Measurements from ENCODE around the gene DCUN1D1. TPM values are rescaled to one million over a fixed set of nuclear protein-coding genes. Genes with fewer than 3 reads are reported as not detected.

DCUN1D1 gene
- total RNA-seq, 1 experiment from 2014 or later = 9.6 TPM

DNA sequence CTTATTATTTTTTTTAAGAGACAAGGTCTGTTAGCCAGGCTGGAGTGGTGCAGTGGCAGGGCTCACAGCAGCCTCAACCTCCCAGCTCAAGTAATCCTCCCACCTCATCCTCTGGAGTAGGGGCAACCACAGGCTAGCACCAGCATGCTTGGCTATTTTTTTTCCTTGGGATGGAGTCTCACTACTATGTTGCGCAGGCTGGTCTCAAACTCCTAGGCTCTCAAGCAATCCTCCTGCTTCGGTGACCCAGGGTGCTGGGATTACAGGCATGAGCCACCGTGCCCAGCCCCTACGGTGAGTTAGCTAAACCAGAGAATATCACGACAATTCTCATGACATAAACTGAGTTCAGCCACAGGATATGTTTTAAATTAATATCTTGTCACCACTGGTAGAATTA is 2.0 kb downstream of the DCUN1D1 start:
- DNase-seq (ENCODE audit: low spot score) = no peak
- in situ Hi-C loops (cut with HindIII; ENCODE audit: low sequenced_read_pairs) = no loop called here

DNA sequence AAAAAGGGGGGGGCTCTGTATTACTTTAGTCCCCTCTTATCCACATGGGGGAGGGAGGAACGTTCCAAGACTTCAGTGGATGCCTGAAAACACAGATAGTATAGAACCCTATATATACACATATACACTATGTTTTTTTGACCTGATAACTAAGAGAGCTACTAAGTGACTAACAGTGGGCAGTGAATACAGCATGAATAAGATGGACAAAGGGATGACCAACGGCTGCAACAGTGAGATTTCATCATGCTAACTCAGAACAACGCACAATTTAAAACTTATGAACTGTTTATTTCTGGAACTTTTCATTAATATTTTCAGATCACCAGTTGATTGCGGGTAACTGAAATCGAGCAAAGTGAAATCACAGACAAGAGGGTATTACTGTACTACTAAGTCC is 7.3 kb downstream of the DCUN1D1 start:
- in situ Hi-C loops (cut with HindIII; ENCODE audit: low sequenced_read_pairs) = no loop called here

DNA sequence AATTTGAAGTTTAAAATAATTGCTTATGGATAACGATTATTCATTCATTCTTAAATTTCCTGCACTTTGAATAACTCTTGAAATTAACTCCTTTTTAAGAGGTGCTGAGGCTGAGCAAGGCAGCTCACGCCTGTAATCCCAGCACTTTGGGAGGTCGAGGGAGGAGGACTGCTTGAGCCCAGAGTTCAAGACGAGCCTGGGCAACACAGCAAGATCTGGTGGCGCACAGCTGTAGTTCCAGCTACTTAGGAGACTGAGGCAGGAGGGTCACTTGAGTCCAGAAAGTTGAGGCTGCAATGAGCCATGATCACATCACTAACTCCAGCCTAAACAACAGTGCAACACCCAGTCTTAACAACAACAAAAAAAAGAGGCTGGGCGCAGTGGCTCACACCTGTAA is 8.0 kb downstream of the DCUN1D1 start:
- no peak for DNase-seq (ENCODE audit: low spot score)
- in situ Hi-C loops (cut with HindIII; ENCODE audit: low sequenced_read_pairs) = no loop called here

More for the DNA sequence above, 7.3 kb downstream of the DCUN1D1 start:
- DNase-seq (ENCODE audit: low spot score) = no peak

DNA sequence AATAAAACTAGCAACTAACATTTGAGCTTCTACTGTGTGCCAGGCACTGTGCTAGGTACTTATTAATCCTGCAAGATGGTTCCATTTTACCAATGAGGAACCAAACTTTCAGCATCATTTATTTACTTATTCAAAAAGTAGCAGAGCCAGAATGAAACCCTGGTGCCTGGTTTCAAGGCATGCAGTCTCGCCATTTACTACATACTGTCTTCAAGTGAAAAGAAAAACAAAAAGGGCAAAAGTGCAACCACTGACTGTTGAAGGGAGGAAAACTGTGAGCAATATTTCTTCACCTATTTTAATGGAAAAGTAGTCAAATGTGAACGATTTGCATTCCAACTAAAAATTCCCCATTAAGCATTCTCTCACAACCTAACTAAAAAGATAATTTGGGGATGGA is 8.7 kb downstream of the DCUN1D1 start:
- DNase-seq (ENCODE audit: low spot score) = no peak
- in situ Hi-C loops (cut with HindIII; ENCODE audit: low sequenced_read_pairs) = no loop called here

DNA sequence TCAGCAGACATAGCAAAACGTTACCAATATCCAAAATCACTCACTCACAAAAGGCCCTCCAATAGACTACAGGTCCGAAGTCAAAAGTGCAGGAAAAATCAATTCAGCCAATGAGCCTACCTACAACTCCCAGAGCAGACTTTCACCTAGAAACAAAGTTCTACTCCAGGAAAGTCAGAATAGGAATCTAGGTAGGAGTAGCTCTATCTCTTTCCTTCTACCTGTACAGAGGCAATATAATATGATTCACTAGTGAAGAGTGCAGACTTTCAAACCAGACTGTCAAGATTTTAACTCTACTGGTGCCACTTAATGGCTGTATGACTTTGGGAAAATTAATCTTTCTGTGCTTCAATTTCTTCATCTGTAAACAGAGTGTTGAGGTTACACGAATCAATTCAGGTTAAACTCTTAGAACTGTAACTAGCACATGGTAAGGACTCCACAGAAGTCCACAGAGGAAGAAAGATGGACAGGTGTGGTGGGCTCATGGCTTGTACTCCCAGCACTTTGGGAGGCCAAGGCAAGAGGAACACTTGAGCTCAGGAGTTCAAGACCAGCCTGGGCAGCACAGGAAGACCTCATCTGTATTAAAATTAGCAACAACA is 9.4 kb downstream of the DCUN1D1 start:
- no peak for DNase-seq (ENCODE audit: low spot score)
- in situ Hi-C loops (cut with HindIII; ENCODE audit: low sequenced_read_pairs) = no loop called here

DNA sequence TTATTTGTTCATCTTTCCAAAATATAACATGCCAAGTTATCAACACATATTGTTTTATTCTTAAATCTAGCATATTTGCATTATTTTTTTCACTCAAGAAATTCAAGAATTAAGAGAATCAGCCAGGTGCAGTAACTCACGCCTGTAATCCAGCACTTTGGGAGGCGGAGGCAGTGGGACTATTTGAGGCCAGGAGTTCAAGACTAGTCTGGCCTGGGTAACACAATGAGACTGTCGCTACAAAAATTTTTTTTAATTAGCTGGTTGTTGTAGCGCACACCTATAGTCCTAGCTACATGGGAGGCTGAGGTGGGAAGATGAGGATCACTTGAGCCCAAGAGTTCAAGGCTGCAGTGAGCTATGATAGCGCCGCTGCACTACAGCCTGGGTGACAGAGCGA is 10.5 kb downstream of the DCUN1D1 start:
- no peak for DNase-seq (ENCODE audit: low spot score)
- in situ Hi-C loops (cut with HindIII; ENCODE audit: low sequenced_read_pairs) = no loop called here

DNA sequence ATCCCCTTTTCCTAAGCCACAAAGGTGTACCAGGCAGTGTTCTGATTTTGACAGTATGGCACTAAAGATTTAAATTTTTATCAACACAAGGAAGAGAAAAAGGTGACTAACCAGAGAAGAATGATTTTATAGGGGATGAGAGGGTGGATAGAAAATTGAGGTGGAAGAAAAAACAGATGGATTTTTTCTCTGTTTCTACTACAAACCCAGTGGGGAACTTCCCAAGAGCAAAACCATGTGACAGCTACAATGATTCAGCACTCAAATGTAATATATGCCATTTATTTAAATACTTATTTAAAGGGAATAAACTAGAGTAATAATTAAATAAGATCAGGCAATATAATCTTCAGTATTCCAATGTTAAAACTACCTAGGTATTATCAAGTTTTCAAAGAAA is 11.1 kb downstream of the DCUN1D1 start:
- in situ Hi-C loops (cut with HindIII; ENCODE audit: low sequenced_read_pairs) = no loop called here
- DNase-seq (ENCODE audit: low spot score) = no peak

DNA sequence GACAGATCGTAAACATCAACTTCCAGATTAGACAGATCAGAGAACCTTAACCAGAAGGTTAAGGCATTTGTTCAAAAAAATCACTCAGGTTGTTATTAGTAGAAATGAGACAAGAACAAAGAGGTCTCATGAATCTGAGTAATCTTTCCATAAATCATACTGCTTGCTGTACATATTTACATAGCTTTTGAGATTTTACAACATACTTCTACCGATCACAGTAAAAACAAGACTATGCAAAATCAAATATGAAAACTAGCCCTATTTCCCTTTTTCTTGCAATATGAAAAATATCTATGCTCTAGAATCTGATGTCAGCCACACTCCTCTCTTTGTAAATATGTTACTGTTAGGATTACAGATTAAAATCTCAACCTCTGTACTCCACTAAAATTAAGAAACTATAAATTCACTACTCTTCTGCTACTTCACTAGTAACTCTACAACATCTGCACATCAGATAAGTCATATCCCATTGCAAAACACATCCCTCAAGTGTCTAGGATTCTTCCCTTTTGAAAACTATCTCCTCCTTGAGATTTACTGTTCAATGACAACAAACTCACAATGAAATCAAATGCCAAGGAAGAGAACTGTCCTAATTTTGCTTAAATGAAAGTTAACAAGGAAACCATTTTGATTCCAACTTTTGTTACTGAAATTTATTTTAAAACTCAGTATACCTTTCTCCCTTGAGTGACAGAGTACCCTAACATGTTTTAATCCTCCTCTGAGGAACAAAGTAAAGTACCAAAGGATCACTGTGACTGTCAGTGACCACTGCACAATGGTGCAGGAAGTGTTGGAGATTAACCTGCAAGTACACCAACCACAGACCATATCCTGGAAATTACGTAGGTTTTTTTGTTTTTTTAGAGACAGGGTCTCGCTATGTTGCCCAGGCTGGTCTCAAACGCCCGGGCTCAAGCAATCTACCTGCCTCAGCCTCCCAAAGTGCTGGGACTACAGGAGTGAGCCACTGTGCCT is 12.8 kb downstream of the DCUN1D1 start:
- in situ Hi-C loops (cut with HindIII; ENCODE audit: low sequenced_read_pairs) = no loop called here
- no peak for DNase-seq (ENCODE audit: low spot score)

DNA sequence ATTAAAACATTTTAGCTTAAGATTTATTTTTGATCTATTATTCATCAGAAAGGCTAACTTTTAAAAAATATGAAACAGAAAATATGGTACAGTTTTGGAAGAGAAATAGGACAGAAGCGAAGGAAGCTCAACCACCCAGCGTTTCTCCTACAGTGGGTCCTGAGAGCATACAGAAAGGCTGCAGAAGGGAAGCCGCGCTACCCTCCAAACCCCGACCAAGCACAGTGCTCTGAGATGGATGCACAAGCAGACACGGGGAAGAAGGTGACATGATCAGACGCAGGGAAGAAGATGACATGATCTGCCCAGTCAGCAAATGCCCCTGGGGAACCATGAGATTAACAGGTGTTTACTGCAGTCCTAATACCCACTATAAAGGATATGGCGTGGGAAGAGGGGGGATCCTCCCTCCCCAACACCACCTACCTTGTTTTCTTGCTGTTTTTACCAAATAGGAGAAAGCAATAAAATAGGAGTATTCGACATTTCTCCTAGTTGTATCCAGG is 14.4 kb downstream of the DCUN1D1 start:
- in situ Hi-C loops (cut with HindIII; ENCODE audit: low sequenced_read_pairs) = no loop called here

DNA sequence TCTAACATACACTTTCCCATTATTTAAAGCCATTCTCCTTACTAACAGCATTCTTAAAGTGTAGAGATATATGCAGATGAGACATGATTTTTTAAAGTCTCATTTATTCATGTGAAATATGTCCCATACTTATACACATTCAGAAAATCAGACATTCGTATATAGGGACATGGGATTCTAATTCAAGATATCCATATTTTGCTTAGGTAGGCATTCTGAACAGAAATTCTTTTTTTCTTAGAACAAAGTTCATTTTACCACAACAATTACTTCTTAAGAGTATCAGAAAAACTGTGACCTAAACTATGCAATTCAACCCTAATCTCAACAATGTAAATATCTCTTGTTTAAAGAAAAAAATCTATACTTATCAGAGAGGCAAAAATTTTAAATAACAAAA is 16.2 kb downstream of the DCUN1D1 start:
- no peak for DNase-seq (ENCODE audit: low spot score)
- in situ Hi-C loops (cut with HindIII; ENCODE audit: low sequenced_read_pairs) = no loop called here

More for the DNA sequence above, 14.4 kb downstream of the DCUN1D1 start:
- DNase-seq (ENCODE audit: low spot score) = no peak

DNA sequence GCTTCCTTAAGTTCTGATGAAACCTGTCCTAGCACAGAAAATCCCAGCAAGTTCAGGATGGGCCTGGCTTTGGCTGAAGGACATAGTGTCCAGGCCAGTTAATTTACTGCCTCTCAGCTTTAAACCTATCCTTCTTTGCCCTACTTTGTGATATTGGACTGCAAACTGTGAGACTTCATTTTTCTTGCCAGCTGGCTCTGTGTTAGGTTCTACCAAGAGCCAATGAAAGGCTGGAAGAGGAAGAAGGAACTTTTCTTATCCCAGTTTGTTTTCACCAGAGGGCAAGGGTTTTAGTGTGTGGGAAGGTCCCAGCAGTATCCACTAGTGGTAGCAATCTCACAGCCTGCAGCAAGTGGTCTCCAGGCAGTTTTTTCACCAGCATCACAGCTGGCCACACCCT is 18.2 kb downstream of the DCUN1D1 start:
- in situ Hi-C loops (cut with HindIII; ENCODE audit: low sequenced_read_pairs) = no loop called here
- DNase-seq (ENCODE audit: low spot score) = peak; percentile 58

DNA sequence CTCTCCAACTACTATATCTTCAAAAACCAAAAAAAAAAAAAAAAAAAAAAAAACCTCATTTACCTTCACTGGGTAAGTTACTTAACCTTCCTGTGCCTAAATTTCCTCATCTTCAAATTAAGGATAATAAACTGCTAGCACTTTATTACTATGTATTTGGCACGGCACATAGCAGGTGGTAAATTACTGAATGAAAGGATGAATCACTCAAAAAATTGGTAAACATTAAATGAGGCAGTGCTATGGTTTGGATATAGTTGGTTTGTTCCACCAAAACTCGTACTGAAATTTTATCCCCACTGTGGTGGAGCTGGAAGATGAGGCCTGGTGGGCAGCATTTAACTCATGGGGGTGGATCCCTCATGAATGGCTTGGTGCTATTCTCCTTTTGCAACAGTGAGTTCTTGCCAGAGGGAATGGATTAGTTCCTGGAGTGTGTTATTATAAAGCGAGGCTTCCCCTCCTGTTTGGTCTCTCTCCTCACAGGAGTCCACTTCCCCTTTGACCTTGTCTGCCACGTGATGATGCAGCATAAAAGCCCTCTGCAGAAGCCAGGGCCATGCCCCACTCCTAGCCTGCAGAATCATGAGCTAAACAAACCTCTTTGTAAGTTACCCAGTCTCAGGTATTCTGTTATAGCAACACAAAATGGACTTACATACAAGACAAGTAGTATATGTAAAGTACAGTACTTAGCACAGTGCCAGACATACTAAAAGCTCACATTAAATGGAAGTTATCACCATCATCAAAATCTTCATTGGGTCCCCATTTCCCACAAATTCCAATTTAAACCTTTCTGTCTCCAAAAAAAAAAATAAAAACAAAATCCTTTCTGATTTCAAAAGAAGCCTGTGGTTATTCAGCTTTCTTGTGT is 20.6 kb downstream of the DCUN1D1 start:
- in situ Hi-C loops (cut with HindIII; ENCODE audit: low sequenced_read_pairs) = no loop called here

DNA sequence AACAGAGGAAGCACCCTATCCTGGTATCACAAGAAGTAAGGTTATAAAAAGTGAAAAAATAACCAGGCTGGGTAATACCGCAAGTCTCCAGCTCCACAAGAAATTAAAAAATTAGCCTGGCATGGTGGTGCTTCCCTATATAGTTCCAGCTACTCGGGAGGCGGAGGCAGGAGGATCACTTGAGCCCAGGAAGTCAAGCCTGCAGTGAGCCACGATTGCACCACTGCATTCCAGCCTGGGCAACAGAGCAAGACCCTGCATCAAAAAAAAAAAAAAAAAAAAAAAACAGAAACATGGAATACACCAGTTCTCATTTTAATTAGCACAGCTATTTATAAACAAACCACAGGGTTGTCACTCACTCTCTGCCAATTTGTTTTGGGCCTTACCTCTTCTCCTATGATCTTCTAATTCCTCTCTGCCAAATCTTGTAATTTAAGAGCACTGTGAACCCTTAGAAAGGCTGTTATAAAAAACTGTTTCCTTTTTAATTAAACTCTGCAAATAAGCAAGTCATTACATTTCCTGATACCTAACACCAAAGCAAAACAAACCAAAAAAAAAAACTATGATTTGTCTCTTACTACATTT is 22.6 kb downstream of the DCUN1D1 start:
- in situ Hi-C loops (cut with HindIII; ENCODE audit: low sequenced_read_pairs) = no loop called here
- DNase-seq (ENCODE audit: low spot score) = no peak

More for the DNA sequence above, 20.6 kb downstream of the DCUN1D1 start:
- peak; percentile 8 for DNase-seq (ENCODE audit: low spot score)

DNA sequence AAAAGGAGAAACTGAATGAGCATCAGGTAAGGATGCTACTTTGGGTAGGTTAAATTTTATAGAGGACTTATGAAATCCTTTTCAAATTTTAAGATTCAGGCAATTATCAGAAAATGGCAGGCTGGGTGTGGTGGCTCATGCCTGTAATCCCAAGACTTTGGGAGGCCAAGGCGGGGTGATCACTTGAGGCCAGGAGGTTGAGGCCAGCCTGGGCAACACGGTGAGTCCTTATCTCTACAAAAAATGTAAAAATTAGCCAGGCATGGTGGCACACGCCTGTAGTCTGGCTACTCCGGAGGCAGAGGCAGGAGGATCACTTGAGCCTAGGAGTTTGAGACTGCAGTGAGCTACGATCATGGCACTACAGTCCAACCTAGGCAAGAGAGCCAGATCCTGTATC is 23.1 kb downstream of the DCUN1D1 start:
- no peak for DNase-seq (ENCODE audit: low spot score)
- in situ Hi-C loops (cut with HindIII; ENCODE audit: low sequenced_read_pairs) = no loop called here

DNA sequence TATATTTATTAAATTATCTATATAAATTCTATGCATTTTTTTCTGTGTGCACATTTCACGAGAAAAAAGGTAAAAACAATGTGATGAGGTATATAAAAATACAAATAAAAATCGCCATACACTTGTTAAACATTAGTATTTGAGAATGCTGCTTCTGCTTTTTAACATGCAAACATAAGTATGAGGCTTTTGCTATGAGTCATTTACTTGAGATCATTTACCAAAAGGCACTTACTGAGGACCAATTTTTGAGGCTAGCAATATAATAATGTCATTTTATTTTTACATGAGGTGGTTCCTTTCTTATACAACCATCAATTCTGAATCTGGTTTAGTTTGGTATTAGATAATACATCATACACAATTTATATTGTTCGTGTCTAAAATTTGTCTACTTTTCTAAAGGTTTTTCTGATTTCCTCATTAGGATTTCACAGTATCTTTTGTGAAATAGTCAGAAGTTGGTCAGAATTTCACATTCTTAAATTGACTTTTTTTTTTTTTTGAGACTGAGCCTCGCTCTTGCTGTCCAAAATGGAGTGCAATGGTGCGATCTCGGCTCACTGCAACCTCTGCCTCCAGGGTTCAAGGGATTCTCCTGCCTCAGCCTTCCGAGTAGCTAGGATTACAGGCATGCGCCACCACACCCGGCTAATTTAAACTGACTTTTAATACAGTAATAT is 25.6 kb downstream of the DCUN1D1 start:
- in situ Hi-C loops (cut with HindIII; ENCODE audit: low sequenced_read_pairs) = no loop called here
- DNase-seq (ENCODE audit: low spot score) = no peak

DNA sequence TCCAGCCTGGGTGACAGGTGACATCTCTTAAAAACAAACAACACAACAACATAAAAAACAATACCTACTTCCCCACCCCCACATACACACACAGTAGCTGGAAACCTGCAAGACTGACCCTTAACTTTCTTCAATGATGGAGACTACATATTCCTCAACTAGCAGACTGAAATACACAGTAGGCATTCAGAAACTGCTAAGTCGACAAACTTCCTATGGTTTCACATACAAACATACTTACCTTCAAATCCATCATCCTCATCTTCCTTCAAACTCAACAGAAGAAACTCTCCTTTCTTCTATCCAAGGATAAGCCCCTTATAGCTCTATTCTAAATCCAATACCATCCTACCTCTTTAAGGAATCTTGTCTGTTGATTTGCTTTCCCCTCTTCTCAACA is 30.6 kb downstream of the DCUN1D1 start:
- in situ Hi-C loops (cut with HindIII; ENCODE audit: low sequenced_read_pairs) = no loop called here
- DNase-seq (ENCODE audit: low spot score) = no peak

DNA sequence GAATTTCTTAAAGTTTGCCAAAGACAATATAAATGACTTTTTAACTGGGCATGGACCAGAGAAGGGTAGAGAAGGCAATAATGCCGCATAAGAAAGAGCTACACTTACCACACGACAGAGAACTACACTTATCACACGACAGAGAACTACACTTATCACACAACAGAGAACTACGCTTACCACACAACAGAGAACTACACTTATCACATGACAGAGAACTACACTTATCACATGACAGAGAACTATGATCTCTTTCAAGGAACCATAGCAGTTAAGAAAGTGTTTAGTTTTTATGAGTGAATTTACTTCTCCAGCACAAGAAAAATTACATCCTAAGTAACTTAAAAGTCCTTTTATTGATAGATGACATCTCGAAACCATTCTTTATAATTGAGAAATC is 32.0 kb downstream of the DCUN1D1 start:
- in situ Hi-C loops (cut with HindIII; ENCODE audit: low sequenced_read_pairs) = no loop called here
- DNase-seq (ENCODE audit: low spot score) = no peak

DNA sequence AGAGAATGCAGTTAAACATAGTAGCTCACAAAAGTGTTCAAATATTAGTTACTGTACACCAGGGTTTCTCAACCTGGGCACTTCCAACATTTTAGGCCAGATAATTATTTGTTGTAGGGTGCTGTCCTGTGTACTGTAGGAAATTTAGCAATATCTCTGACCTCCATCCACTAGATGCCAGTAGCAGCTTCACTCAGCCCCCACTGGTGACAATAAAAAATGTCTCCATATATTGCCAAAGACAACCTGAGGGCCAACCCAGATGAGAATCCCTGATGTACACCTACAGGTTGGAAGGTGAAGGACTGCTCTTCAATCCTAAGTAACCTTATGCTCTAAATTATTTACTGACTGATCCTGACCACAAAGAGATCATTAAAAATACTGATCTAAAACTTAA is 32.5 kb downstream of the DCUN1D1 start:
- in situ Hi-C loops (cut with HindIII; ENCODE audit: low sequenced_read_pairs) = no loop called here
- no peak for DNase-seq (ENCODE audit: low spot score)

DNA sequence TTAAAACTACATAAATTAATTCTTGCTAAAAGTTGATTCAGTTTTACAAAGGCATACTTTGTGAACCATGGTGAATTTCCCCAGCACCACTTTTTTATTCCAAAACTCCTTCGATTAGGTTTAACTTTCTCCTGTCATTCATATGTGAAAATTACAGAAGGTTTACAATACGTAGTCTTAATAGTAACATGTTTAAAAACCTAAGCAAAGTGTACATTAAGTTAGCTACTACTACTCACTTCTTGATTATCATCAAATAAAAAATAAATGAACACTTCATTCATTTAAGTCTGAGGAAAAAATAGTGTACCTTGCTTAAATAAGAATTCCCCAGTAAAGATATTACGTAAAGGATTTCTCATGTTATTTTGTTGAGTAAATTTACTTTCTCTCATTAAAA is 38.6 kb downstream of the DCUN1D1 start:
- no peak for DNase-seq (ENCODE audit: low spot score)
- in situ Hi-C loops (cut with HindIII; ENCODE audit: low sequenced_read_pairs) = no loop called here

Data from G401 (cell line).